NCI-H2196 (cell line): ENCODE results near the gene VANGL2.

ENCODE experiments used
- DNase-seq: peaks from one replicate; lab custom pipeline; 2025; ENCODE audit not compliant: unreplicated experiment; lab: John Stamatoyannopoulos, UW

The VANGL2 gene

DNA sequence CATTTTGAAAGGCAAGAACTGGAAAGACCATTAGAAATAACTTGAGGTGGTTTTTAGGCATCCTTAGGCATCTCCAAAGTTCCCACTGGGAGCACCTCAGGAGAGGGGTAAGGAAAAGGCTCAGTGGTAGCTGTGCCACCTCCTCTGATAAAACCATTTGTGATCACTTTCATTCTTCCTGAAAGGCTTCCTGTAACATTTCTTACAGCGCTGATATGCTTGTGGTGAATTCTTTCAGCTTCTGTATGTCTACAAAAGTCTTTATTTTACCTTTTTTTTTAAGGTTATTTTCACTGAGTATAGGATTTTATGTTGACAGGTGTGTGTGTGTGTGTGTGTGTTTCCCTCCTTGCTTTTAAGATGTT is 54.8 kb downstream of the VANGL2 start:
- no peak for DNase-seq

GRCh38 chr1:160459056-160459455 is 58.7 kb downstream of the VANGL2 start:
- no peak for DNase-seq

GRCh38 chr1:160459687-160460086 is 59.3 kb downstream of the VANGL2 start:
- no peak for DNase-seq

- no peak for DNase-seq
Measured at GRCh38 chr1:160460214-160460642, 59.9 kb downstream of the VANGL2 start.

DNA sequence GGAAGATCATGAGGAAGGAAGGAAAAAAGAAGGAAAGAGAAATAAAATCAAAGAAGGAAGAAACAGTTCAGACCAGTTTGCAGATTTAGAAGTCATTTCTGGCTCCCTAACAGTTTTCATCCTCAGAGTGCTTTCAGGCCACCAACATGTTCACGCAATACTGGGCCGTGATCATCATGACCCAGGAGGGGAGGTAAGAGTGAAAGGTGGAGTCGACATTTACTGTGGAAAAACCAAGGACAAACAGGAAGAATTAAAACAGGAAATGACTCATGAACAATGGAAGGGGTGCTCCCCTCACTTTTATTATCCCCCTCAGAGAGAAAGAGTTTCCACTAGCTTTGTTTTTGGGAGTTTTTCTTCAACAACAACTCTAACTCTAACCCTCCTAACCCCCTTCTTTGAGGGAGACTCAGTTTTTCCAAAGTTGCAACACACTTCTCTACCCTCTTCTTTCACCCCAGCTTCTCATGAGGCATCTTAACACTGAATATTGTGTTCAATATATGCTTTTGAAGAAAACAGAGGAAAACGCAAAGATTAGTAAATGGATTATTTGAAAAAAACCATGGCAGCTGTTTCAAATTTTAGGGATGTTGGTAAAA is 60.4 kb downstream of the VANGL2 start:
- DNase-seq = no peak

DNA sequence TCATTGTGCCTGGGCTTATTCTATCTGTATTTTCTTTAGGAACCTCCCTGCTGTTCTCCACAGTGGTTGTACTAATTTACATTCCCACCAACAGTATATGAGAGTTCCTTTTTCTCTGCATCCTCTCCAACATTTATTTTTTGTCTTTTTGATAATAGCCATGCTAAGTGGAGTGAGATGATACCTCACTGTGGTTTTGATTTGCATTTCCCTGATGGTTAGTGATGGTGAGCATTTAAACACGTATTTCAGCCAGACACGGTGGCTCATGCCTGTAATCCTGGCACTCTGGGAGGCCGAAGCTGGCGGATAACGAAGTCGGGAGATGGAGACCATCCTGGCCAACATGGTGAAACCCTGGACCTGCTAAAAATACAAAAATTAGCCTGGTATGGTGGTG is 64.8 kb downstream of the VANGL2 start:
- no peak for DNase-seq

DNA sequence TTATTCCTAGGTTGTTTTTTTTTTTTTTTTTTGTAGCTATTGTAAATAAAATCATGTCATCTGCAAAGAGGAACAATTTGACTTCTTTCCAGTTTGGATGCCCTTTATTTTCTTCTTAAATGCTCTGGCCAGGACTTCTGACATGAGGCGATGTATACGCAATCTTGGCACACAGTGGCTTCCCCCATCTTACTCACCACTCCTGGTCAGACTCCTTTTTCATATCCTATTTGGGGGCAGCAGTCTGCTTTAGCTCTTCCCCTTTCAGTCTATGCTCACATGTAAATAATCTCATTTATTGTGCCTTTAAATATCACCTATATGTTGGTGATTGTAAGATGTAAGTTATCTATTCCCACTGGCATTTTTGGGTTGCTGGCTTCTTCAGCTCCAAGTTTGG is 66.6 kb downstream of the VANGL2 start:
- no peak for DNase-seq

DNA sequence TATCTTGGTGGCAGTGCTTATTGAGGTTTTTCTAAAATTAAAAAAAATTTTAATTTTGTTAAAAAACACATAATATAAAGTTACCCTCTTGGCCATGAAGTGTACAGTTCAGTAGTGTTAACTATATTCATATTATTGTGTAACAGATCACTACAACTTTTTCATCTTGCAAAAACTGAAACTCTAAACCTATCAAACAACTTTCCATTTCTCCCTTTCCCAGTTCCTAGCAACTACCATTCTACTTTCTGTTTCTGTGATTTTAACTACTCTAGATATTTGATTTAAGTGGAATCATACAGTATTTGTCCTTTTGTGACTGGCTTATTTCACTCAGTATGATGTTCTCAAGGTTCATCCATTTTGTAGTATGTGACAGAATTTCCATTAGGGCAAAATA is 67.2 kb downstream of the VANGL2 start:
- no peak for DNase-seq

GRCh38 chr1:160471253-160471652 is 70.9 kb downstream of the VANGL2 start:
- DNase-seq = no peak

GRCh38 chr1:160472112-160472511 is 71.7 kb downstream of the VANGL2 start:
- no peak for DNase-seq

DNA sequence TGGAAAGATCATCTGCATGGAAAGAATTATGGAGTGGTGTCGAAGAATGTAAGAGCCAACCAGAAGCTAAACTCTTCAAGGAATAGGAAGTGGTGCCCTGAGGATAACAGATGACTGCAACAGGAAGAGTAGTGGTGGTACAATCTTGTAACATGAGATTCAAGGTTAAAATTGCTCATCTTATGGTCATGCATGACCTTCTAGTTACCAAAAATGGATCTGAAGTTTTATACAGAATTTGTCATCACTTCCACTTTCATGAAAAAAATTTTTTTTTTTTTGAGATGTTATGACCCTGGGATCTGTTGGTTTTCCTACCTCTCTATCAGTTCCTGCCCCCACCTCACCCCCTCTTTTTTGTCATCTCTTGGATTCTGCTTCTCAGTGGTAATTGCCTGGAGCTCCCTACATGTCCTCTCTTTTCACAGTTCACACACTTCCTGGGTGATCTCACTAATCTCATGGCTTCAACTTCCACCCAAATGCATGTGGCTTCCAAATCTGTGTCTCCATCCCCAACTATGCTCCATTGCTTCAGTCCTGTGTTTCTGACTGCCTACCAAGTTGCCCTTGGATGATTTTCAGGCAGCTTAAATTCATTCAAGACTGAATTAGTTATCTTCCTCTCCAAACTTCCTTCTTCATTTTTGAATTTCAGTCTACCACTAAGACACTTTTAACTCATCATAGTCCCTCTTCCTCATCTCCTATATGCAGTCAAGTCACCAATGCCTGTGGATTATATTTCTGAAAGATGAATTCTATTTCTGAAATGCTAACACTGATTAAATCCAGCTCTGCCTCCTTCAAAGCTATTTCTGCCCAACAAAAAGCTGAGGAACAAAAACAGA is 74.3 kb downstream of the VANGL2 start:
- no peak for DNase-seq
